HEK293 (cell line): ENCODE measurements around the gene B4GALNT2.

Experiments
- IKZF3 ChIP-seq: fragments of 450-650 bp; IDR thresholded peaks from 2 replicates; pipeline ENCODE4 v1.5.0; 2018; ENCODE audit warnings: missing biosample characterization, mild to moderate bottlenecking, missing genetic modification characterization, moderate library complexity
- KLF8 ChIP-seq: fragments of 450-650 bp; formaldehyde crosslinking; IDR thresholded peaks from 2 replicates; pipeline ENCODE4 v1.5.1; 2016; ENCODE audit warnings: missing biosample characterization, missing genetic modification characterization
- PRDM1 ChIP-seq: fragments of 450-650 bp; formaldehyde crosslinking; IDR thresholded peaks from 2 replicates; pipeline ENCODE4; 2016; ENCODE audit warnings: missing biosample characterization, missing genetic modification characterization
- SP3 ChIP-seq: fragments of 450-650 bp; formaldehyde crosslinking; IDR thresholded peaks from 2 replicates; pipeline ENCODE4 v1.5.1; 2016; ENCODE audit warnings: missing biosample characterization, missing genetic modification characterization
- ZBTB7A ChIP-seq: fragments of 450-650 bp; formaldehyde crosslinking; IDR thresholded peaks from 2 replicates; pipeline ENCODE4 v1.5.1; 2016; ENCODE audit warnings: low read depth, missing biosample characterization, missing genetic modification characterization
- ZNF133 ChIP-seq: fragments of 450-650 bp; formaldehyde crosslinking; IDR thresholded peaks from 2 replicates; pipeline ENCODE4 v1.5.1; 2016; ENCODE audit warnings: missing biosample characterization, missing genetic modification characterization
- ZNF140 ChIP-seq: fragments of 450-650 bp; formaldehyde crosslinking; IDR thresholded peaks from 2 replicates; pipeline ENCODE4 v1.5.1; 2016; ENCODE audit warnings: missing biosample characterization, missing genetic modification characterization
- ZNF19 ChIP-seq: fragments of 450-650 bp; formaldehyde crosslinking; IDR thresholded peaks from 2 replicates; pipeline ENCODE4; 2016; ENCODE audit warnings: missing biosample characterization, missing genetic modification characterization, low read depth
- ZNF202 ChIP-seq: fragments of 450-650 bp; formaldehyde crosslinking; IDR thresholded peaks from 2 replicates; pipeline ENCODE4 v1.5.1; 2016; ENCODE audit warnings: missing biosample characterization, missing genetic modification characterization, borderline replicate concordance
- ZNF223 ChIP-seq: fragments of 450-650 bp; formaldehyde crosslinking; IDR thresholded peaks from 2 replicates; pipeline ENCODE4 v1.5.1; 2016; ENCODE audit warnings: missing biosample characterization, missing genetic modification characterization
- ZNF274 ChIP-seq, 2 experiments: fragments of 200-500 bp in 1 of 2; fragments of 450-650 bp in 1 of 2; sonication (Bioruptor generic) in 1 of 2; formaldehyde crosslinking in 1 of 2; IDR thresholded peaks; 2 replicates each; pipeline versions ENCODE4 v1.5.1 to v1.6.1; 2014 to 2016; ENCODE audit warnings: borderline replicate concordance in 1 of 2, inconsistent platforms in 1 of 2, low read length in 1 of 2, missing biosample characterization in 1 of 2, missing genetic modification characterization in 1 of 2
- ZNF280C ChIP-seq: fragments of 450-650 bp; formaldehyde crosslinking; IDR thresholded peaks from 2 replicates; pipeline ENCODE4 v1.5.1; 2016; ENCODE audit warnings: missing biosample characterization, missing genetic modification characterization
- ZNF302 ChIP-seq: fragments of 450-650 bp; formaldehyde crosslinking; IDR thresholded peaks from 2 replicates; pipeline ENCODE4 v1.5.1; 2016; ENCODE audit warnings: missing biosample characterization, missing genetic modification characterization, low read depth
- ZNF341 ChIP-seq: fragments of 450-650 bp; formaldehyde crosslinking; IDR thresholded peaks from 2 replicates; pipeline ENCODE4; 2016; ENCODE audit warnings: low read depth, missing biosample characterization, missing genetic modification characterization
- ZNF354C ChIP-seq: fragments of 450-650 bp; formaldehyde crosslinking; IDR thresholded peaks from 2 replicates; pipeline ENCODE4 v1.5.1; 2016; ENCODE audit warnings: missing biosample characterization, missing genetic modification characterization, low read depth, borderline replicate concordance
- ZNF394 ChIP-seq: fragments of 450-650 bp; formaldehyde crosslinking; IDR thresholded peaks from 2 replicates; pipeline ENCODE4 v1.5.1; 2016; ENCODE audit warnings: missing biosample characterization, missing genetic modification characterization, mild to moderate bottlenecking, moderate library complexity, borderline replicate concordance
- ZNF510 ChIP-seq: fragments of 450-650 bp; formaldehyde crosslinking; IDR thresholded peaks from 2 replicates; pipeline ENCODE4 v1.5.1; 2018; ENCODE audit warnings: mild to moderate bottlenecking, missing genetic modification characterization, missing biosample characterization; ENCODE audit not compliant: insufficient replicate concordance
- ZNF518A ChIP-seq: fragments of 450-650 bp; formaldehyde crosslinking; conservative IDR thresholded peaks from 2 replicates; pipeline ENCODE4 v1.5.1; 2016; ENCODE audit warnings: low read depth, missing biosample characterization, missing genetic modification characterization
- ZNF548 ChIP-seq: fragments of 450-650 bp; formaldehyde crosslinking; IDR thresholded peaks from 2 replicates; pipeline ENCODE4 v1.5.1; 2016; ENCODE audit warnings: missing biosample characterization, missing genetic modification characterization
- ZNF555 ChIP-seq: fragments of 450-650 bp; formaldehyde crosslinking; conservative IDR thresholded peaks from 2 replicates; pipeline ENCODE4 v1.5.1; 2017; ENCODE audit warnings: missing biosample characterization, mild to moderate bottlenecking, missing genetic modification characterization, inconsistent platforms
- ZNF580 ChIP-seq: fragments of 450-650 bp; formaldehyde crosslinking; IDR thresholded peaks from 2 replicates; pipeline ENCODE4 v1.5.1; 2016; ENCODE audit warnings: missing biosample characterization, missing genetic modification characterization
- ZNF623 ChIP-seq: fragments of 450-650 bp; formaldehyde crosslinking; IDR thresholded peaks from 2 replicates; pipeline ENCODE4 v1.5.1; 2016; ENCODE audit warnings: missing biosample characterization, missing genetic modification characterization
- ZNF76 ChIP-seq: fragments of 450-650 bp; formaldehyde crosslinking; IDR thresholded peaks from 2 replicates; pipeline ENCODE4; 2016; ENCODE audit warnings: low read depth, missing biosample characterization, missing genetic modification characterization, borderline replicate concordance
- ZNF785 ChIP-seq: fragments of 450-650 bp; formaldehyde crosslinking; IDR thresholded peaks from 2 replicates; pipeline ENCODE4 v1.5.1; 2016; ENCODE audit warnings: missing biosample characterization, missing genetic modification characterization
- ZNF792 ChIP-seq: fragments of 450-650 bp; formaldehyde crosslinking; IDR thresholded peaks from 2 replicates; pipeline ENCODE4 v1.5.1; 2016; ENCODE audit warnings: missing biosample characterization, missing genetic modification characterization
- ZNF837 ChIP-seq: fragments of 450-650 bp; formaldehyde crosslinking; IDR thresholded peaks from 2 replicates; pipeline ENCODE4 v1.5.1; 2016; ENCODE audit warnings: missing biosample characterization, missing genetic modification characterization
- ZNF843 ChIP-seq: fragments of 450-650 bp; formaldehyde crosslinking; IDR thresholded peaks from 2 replicates; pipeline ENCODE4 v1.5.1; 2016; ENCODE audit warnings: missing biosample characterization, missing genetic modification characterization
- ZSCAN30 ChIP-seq: fragments of 450-650 bp; IDR thresholded peaks from 2 replicates; pipeline ENCODE4 v1.5.1; 2018; ENCODE audit warnings: missing biosample characterization, mild to moderate bottlenecking, missing genetic modification characterization, moderate library complexity
- TF ChIP-seq, protein P1 (sequence below): fragments of 450-650 bp; formaldehyde crosslinking; IDR thresholded peaks from 2 replicates; pipeline ENCODE4 v1.5.1; 2016; ENCODE audit warnings: missing biosample characterization, missing genetic modification characterization
- TF ChIP-seq, protein P2 (sequence below): fragments of 450-650 bp; formaldehyde crosslinking; IDR thresholded peaks from 2 replicates; pipeline ENCODE4 v1.5.1; 2017; ENCODE audit warnings: missing biosample characterization, missing genetic modification characterization

The B4GALNT2 gene

DNA sequence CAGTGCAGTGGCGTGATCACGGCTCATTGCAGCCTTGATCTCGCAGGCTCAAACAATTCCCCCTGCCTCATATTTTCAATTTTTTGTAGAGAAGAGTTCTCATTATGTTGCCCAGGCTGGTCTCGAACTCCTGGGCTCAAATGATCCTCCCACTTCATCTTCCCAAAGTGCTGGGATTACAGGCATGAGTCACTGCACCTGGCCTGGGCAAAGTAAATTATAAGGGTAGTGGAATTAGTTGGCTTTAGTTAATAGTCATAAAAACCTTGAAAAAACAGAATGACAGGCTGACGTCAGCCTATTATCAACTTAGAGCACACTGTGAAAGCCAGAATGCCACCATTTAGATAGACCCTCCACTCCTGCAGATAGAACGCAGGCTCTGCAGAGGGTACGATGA, 43.5 kb upstream of the B4GALNT2 start (continued):
- TF ChIP-seq ZNF518A (tag by site-specific recombination) = no peak
- peak; percentile 52; the same call in 1 of the 2 replicates for TF ChIP-seq ZNF843
- TF ChIP-seq, protein P1, sequence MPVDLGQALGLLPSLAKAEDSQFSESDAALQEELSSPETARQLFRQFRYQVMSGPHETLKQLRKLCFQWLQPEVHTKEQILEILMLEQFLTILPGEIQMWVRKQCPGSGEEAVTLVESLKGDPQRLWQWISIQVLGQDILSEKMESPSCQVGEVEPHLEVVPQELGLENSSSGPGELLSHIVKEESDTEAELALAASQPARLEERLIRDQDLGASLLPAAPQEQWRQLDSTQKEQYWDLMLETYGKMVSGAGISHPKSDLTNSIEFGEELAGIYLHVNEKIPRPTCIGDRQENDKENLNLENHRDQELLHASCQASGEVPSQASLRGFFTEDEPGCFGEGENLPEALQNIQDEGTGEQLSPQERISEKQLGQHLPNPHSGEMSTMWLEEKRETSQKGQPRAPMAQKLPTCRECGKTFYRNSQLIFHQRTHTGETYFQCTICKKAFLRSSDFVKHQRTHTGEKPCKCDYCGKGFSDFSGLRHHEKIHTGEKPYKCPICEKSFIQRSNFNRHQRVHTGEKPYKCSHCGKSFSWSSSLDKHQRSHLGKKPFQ (tag by site-specific recombination) = no peak
- TF ChIP-seq ZNF510 (tag by site-specific recombination) = no peak
- 0 out of 2 replicates have a peak, but pooled peaks have one; percentile 37 for TF ChIP-seq ZNF580 (tag by site-specific recombination)
- no peak for TF ChIP-seq ZNF548 (tag by site-specific recombination)
- no peak for TF ChIP-seq ZNF19
- no peak for TF ChIP-seq ZNF792 (tag by site-specific recombination)
- no peak for TF ChIP-seq ZNF341 (tag by site-specific recombination)
- no peak for TF ChIP-seq ZNF785 (tag by site-specific recombination)
- TF ChIP-seq ZNF76 (tag by site-specific recombination) = no peak
- no peak for TF ChIP-seq ZNF623 (tag by site-specific recombination)
- TF ChIP-seq IKZF3 (tag by site-specific recombination) = peak; percentile 52; the same call in 1 of the 2 replicates
- no peak for TF ChIP-seq ZNF140 (tag by site-specific recombination)
- 0 out of 2 replicates have a peak, but pooled peaks have one; percentile 21 for TF ChIP-seq KLF8 (tag by site-specific recombination)
- no peak for TF ChIP-seq ZNF133 (tag by site-specific recombination)
- TF ChIP-seq ZNF302 (tag by site-specific recombination) = no peak
- no peak for TF ChIP-seq ZNF202 (tag by site-specific recombination)
- no peak for TF ChIP-seq ZBTB7A (tag by site-specific recombination)
- no peak for TF ChIP-seq ZNF223 (tag by site-specific recombination)
- no peak for TF ChIP-seq ZNF394 (tag by site-specific recombination)
- no peak for TF ChIP-seq ZNF837 (tag by site-specific recombination)
- no peak for TF ChIP-seq SP3
- TF ChIP-seq, protein P2, sequence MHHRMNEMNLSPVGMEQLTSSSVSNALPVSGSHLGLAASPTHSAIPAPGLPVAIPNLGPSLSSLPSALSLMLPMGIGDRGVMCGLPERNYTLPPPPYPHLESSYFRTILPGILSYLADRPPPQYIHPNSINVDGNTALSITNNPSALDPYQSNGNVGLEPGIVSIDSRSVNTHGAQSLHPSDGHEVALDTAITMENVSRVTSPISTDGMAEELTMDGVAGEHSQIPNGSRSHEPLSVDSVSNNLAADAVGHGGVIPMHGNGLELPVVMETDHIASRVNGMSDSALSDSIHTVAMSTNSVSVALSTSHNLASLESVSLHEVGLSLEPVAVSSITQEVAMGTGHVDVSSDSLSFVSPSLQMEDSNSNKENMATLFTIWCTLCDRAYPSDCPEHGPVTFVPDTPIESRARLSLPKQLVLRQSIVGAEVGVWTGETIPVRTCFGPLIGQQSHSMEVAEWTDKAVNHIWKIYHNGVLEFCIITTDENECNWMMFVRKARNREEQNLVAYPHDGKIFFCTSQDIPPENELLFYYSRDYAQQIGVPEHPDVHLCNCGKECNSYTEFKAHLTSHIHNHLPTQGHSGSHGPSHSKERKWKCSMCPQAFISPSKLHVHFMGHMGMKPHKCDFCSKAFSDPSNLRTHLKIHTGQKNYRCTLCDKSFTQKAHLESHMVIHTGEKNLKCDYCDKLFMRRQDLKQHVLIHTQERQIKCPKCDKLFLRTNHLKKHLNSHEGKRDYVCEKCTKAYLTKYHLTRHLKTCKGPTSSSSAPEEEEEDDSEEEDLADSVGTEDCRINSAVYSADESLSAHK (tag by site-specific recombination) = no peak
- no peak for TF ChIP-seq ZNF354C (tag by site-specific recombination)
- TF ChIP-seq ZNF274 (IDR thresholded peaks at IDR 0.05; ENCODE audit: low read length) = no peak
- no peak for TF ChIP-seq ZNF274 (tag by site-specific recombination; IDR thresholded peaks at IDR 0.05; ENCODE audit: borderline replicate concordance)
- TF ChIP-seq PRDM1 = no peak
- TF ChIP-seq ZSCAN30 (tag by site-specific recombination) = no peak
- TF ChIP-seq ZNF280C (tag by site-specific recombination) = no peak
- no peak for TF ChIP-seq ZNF555 (tag by site-specific recombination)
